PC-3 (cell line): ENCODE results near the gene PPT2. TPM values are rescaled to one million over a fixed set of nuclear protein-coding genes. Genes with fewer than 3 reads are reported as not detected.

Experiments
- ATAC-seq: fragments of 200-7000 bp; cut with Tn5 transposase; 2 replicates; pipeline ENCODE4 v1.9.1; 2020; ENCODE audit warnings: mild to moderate bottlenecking, moderate library complexity
- BruUV-seq: library from RNA; stranded (reverse); fragments of 400-500 nt; replicated peaks from 2 replicates; lab custom pipeline; 2021; lab: Mats Ljungman, UMichigan
- CTCF ChIA-PET: fragments of 300-600 bp; sonication (Branson Sonifier 250); formaldehyde crosslinking; loops from one replicate; lab custom pipeline; 2022; ENCODE audit warnings: antibody characterized with exemption; lab: Charles Lee
- POLR2A ChIA-PET: fragments of 300-600 bp; sonication (Branson Sonifier 250); formaldehyde crosslinking; loops from one replicate; lab custom pipeline; 2022; ENCODE audit warnings: antibody characterized with exemption; ENCODE audit not compliant: unreplicated experiment; lab: Charles Lee
- DNase-seq: peaks from one replicate; pipeline ENCODE4 v3.0.0-alpha.2; 2015
- H2AFZ ChIP-seq: fragments of 300-600 bp; sonication (generic); 2 replicates; pipeline ENCODE4 v1.6.0; 2016; ENCODE audit warnings: antibody characterized with exemption, low read length
- H3F3A ChIP-seq: fragments of 300-600 bp; sonication (generic); one replicate; pipeline ENCODE4 v1.6.0; 2017; ENCODE audit warnings: antibody characterized with exemption, low read length, control low read depth, mild to moderate bottlenecking; ENCODE audit not compliant: unreplicated experiment
- H3K27ac ChIP-seq: fragments of 300-600 bp; sonication (generic); 2 replicates; pipeline ENCODE4 v1.5.1; 2016; ENCODE audit warnings: mild to moderate bottlenecking, low read length
- H3K27me3 ChIP-seq: fragments of 300-600 bp; sonication (generic); 2 replicates; pipeline ENCODE4 v1.6.1; 2016; ENCODE audit warnings: low read length, mixed read lengths
- H3K36me3 ChIP-seq: fragments of 300-600 bp; sonication (generic); 2 replicates; pipeline ENCODE4 v1.6.1; 2016; ENCODE audit warnings: low read depth, mixed run types, low read length, mixed read lengths
- H3K4me1 ChIP-seq: fragments of 300-600 bp; sonication (generic); 2 replicates; pipeline ENCODE4 v1.5.1; 2016; ENCODE audit warnings: low read length; ENCODE audit not compliant: insufficient read depth
- H3K4me2 ChIP-seq: fragments of 300-600 bp; sonication (generic); 2 replicates; pipeline ENCODE4 v1.6.0; 2016; ENCODE audit warnings: low read length
- H3K4me3 ChIP-seq: fragments of 300-600 bp; sonication (generic); 2 replicates; pipeline ENCODE4 v1.5.1; 2016; ENCODE audit warnings: mild to moderate bottlenecking, low read length, mixed read lengths
- H3K79me2 ChIP-seq: fragments of 300-600 bp; sonication (generic); 2 replicates; pipeline ENCODE4 v1.6.1; 2017; ENCODE audit warnings: low read length, mixed read lengths
- H3K9ac ChIP-seq: fragments of 300-600 bp; sonication (generic); 2 replicates; pipeline ENCODE4 v1.6.0; 2016; ENCODE audit warnings: mild to moderate bottlenecking, low read length
- H3K9me2 ChIP-seq: fragments of 300-600 bp; sonication (generic); replicated peaks from 2 replicates; pipeline ENCODE4 v1.6.1; 2016; ENCODE audit warnings: mixed run types, low read length, mixed read lengths
- H3K9me3 ChIP-seq: fragments of 300-600 bp; sonication (generic); 2 replicates; pipeline ENCODE4 v1.6.1; 2016; ENCODE audit warnings: low read length, mixed read lengths
- H4K20me1 ChIP-seq: fragments of 300-600 bp; sonication (generic); 2 replicates; pipeline ENCODE4 v1.6.1; 2016; ENCODE audit warnings: low read length, mixed read lengths
- CTCF ChIP-seq: fragments of 300-600 bp; sonication (generic); conservative IDR thresholded peaks from 2 replicates; pipeline ENCODE4 v1.5.1; 2017; ENCODE audit warnings: antibody characterized with exemption, low read depth, mild to moderate bottlenecking, low read length
- EZH2 ChIP-seq: fragments of 300-600 bp; sonication (generic); IDR thresholded peaks from one replicate; pipeline ENCODE4 v1.6.1; 2017; ENCODE audit warnings: antibody characterized with exemption, mild to moderate bottlenecking, low read length; ENCODE audit not compliant: unreplicated experiment
- EZH2phosphoT487 ChIP-seq: fragments of 300-600 bp; sonication (generic); IDR thresholded peaks from 2 replicates; pipeline ENCODE4 v1.6.1; 2018; ENCODE audit warnings: mild to moderate bottlenecking, antibody characterized with exemption, low read length, borderline replicate concordance
- intact Hi-C: fragments of 100-400 bp; cut with micrococcal nuclease; formaldehyde crosslinking; loops from 2 replicates; pipeline ENCODE4 v1.9.0; 2023
- total RNA-seq: library from RNA; depleted of rRNA; stranded (reverse); fragments of >200 nt; gene quantifications from 2 replicates; pipeline ENCODE4 v1.2.3, GENCODE V29; 2014

Gene PPT2
- total RNA-seq, 1 experiment from 2014 or later: 30.8 TPM

- no TSS peak for BruUV-seq
- H3F3A ChIP-seq: no peaks in the 10 kb centered on the region
- no peaks in the 10 kb centered on the region for H3K79me2 ChIP-seq
- H3K9me2 ChIP-seq: no peaks in the 10 kb centered on the region
- TF ChIP-seq EZH2 (no peak), CTCF (no peak)
- H3K4me2 ChIP-seq: peak overlapping the region; percentile 84
- H3K4me3 ChIP-seq: peak overlapping the region; percentile 77
- H3K36me3 ChIP-seq: no peaks in the 10 kb centered on the region
- peak overlapping the region; percentile 95 for H3K9ac ChIP-seq
- H3K4me1 ChIP-seq: peaks cover 28% of the 10 kb centered on the region
- POLR2A ChIA-PET: no interaction called here
- no peak for DNase-seq
- H2AFZ ChIP-seq: no peak overlapping the region
- no peaks in the 10 kb centered on the region for H3K9me3 ChIP-seq
- no peak for ATAC-seq
- intact Hi-C loops: loop anchor here (5.0 kb wide), 1 partner anchor 775 kb away; no protein-coding TSS in a partner anchor
- CTCF ChIA-PET: no interaction called here
- H3K27me3 ChIP-seq: no peaks in the 10 kb centered on the region
- no peaks in the 10 kb centered on the region for H4K20me1 ChIP-seq
- peak overlapping the region; percentile 95 for H3K27ac ChIP-seq
These were observed 43.0 kb downstream of the PPT2 start for GRCh38 chr6:32196682-32197616.

DNA sequence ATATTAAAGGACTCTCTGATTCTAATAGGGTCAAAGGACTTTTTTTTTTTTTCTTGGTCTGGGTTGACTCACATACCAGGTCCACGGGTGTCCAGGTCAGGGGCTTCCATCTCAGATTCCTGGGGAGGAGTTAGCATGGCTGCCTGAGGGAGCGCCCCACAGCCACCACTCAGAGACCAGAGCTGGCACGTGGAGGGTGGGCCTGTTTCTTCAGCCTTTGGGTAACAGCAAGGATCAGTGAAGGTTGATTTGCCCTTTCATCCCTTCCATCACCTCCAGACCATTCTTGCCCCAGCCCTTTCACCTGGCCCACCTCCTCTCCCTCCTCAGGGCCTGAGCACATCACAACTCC is 44.4 kb downstream of the PPT2 start:
- no peaks in the 10 kb centered on the region for H3F3A ChIP-seq
- ChIA-PET POLR2A (no interaction called here), CTCF (no interaction called here)
- H3K4me1 ChIP-seq: peaks cover 16% of the 10 kb centered on the region
- no TSS peak for BruUV-seq
- H3K9me2 ChIP-seq: no peaks in the 10 kb centered on the region
- intact Hi-C loops: loop anchor here (5.0 kb wide), 1 partner anchor 774 kb away; no protein-coding TSS in a partner anchor
- no peak overlapping the region for H3K4me2 ChIP-seq
- ATAC-seq (no peak), DNase-seq (no peak)
- H3K9me3 ChIP-seq: no peaks in the 10 kb centered on the region
- no peaks in the 10 kb centered on the region for H3K27me3 ChIP-seq
- H3K9ac ChIP-seq: no peak overlapping the region
- no peak overlapping the region for H3K27ac ChIP-seq
- H4K20me1 ChIP-seq: no peaks in the 10 kb centered on the region
- no peaks in the 10 kb centered on the region for H3K79me2 ChIP-seq
- H3K36me3 ChIP-seq: no peaks in the 10 kb centered on the region
- no peak overlapping the region for H3K4me3 ChIP-seq
- H2AFZ ChIP-seq: no peak overlapping the region
- TF ChIP-seq CTCF (no peak), EZH2 (no peak), EZH2phosphoT487 (no peak)

DNA sequence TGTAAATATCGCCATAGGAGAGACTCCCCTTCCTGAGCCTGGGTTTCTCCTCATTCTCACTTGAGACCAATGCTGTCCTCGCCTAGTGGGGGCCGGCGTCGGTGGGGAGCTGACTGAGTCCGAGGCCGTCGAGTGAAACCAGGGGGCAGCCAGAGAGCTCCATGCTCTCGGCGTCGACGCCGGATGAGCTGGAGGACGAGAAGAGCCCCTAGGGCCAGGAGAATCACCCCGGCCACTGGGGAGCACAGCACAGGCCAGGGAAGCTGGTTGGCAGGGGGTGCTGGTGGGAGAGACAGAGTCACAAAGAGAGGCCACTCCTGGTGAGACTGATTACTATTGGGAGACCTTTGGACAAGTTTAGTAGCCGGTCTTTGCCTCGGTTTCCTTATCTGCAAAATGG is 44.9 kb downstream of the PPT2 start:
- POLR2A ChIA-PET: no interaction called here
- TF ChIP-seq CTCF: no peak
- no peak for TF ChIP-seq EZH2
- no peak for TF ChIP-seq EZH2phosphoT487

More for the DNA sequence above, 44.9 kb downstream of the PPT2 start:
- H3K36me3 ChIP-seq: no peaks in the 10 kb centered on the region
- CTCF ChIA-PET: no interaction called here
- H3K9me2 ChIP-seq: no peaks in the 10 kb centered on the region
- H2AFZ ChIP-seq: no peak overlapping the region
- no peak overlapping the region for H3K4me2 ChIP-seq
- H3K79me2 ChIP-seq: no peaks in the 10 kb centered on the region
- no peaks in the 10 kb centered on the region for H4K20me1 ChIP-seq
- DNase-seq: no peak
- no TSS peak for BruUV-seq
- H3K9me3 ChIP-seq: no peaks in the 10 kb centered on the region
- H3F3A ChIP-seq: no peaks in the 10 kb centered on the region
- H3K4me3 ChIP-seq: no peak overlapping the region
- peaks cover 16% of the 10 kb centered on the region for H3K4me1 ChIP-seq
- no peak overlapping the region for H3K27ac ChIP-seq
- intact Hi-C loops: loop anchor here (5.0 kb wide), 1 partner anchor 773 kb away; no protein-coding TSS in a partner anchor
- no peak for ATAC-seq
- H3K27me3 ChIP-seq: no peaks in the 10 kb centered on the region
- H3K9ac ChIP-seq: no peak overlapping the region
